Aorta (tissue), 4 donors: Measurements from ENCODE around the gene SPDYE17. TPM values are rescaled to one million over a fixed set of nuclear protein-coding genes. Genes with fewer than 3 reads are reported as not detected.

ENCODE experiments used
- polyA plus RNA-seq, 2 donors: library from polyadenylated mRNA; stranded (reverse); fragments of 200-250 nt; gene quantifications; one replicate each; pipeline ENCODE4 v1.2.3, GENCODE V29; 2013
- total RNA-seq, 2 donors: library from RNA; stranded (reverse); fragmentation: NEBNext Ultra II Directional; extraction: Animal tissue kit (Norgen Biotek cat#: 25700); gene quantifications; one replicate each; pipeline ENCODE4 v1.2.1, GENCODE V29; 2021
- donor health status: healthy with polysubstance abuse.
- donor health status: Bipolar disorder and iron deficiency.
- donor health status: DM: no; HTN: no; CAD: no.
- donor health status: DM: yes; HTN: yes; CAD: no.

The SPDYE17 gene
- total and polyA plus RNA-seq, 4 donors = not detected

Other genes starting within 250 kb of the SPDYE17 start
- gene SPDYE18, start 30.2 kb upstream of the SPDYE17 start, total RNA-seq = 1 to 10 TPM; 1.2 to 1.3 TPM
- gene SPDYE18, start 30.2 kb upstream of the SPDYE17 start, polyA plus RNA-seq = under 1 TPM in 1 of 2 donors, not detected in 1; 0.23 TPM
- 10 to 100 TPM in 1 of 2 donors, 1 to 10 TPM in 1; 8.9 to 25.1 TPM for gene CCDC146, start 90.3 kb upstream of the SPDYE17 start, total RNA-seq
- gene CCDC146, start 90.3 kb upstream of the SPDYE17 start, polyA plus RNA-seq = 10 to 100 TPM; 10.5 to 28.3 TPM
- gene FGL2, start 167.5 kb upstream of the SPDYE17 start, total RNA-seq = 100 to 1,000 TPM; 208 to 246 TPM
- 100 to 1,000 TPM; 104 to 117 TPM for gene FGL2, start 167.5 kb upstream of the SPDYE17 start, polyA plus RNA-seq